Subcutaneous adipose tissue (tissue), 4 donors: Measurements from ENCODE around the gene NPW. TPM values are rescaled to one million over a fixed set of nuclear protein-coding genes. Genes with fewer than 3 reads are reported as not detected.

ENCODE experiments used
- CTCF ChIP-seq: fragments of 450-650 bp; IDR thresholded peaks from one replicate; pipeline ENCODE4 v1.5.1; 2016; ENCODE audit warnings: low read depth, mild to moderate bottlenecking, control low read depth, antibody characterized with exemption, moderate library complexity
- total RNA-seq, 4 donors: library from RNA; depleted of rRNA; stranded (reverse); fragments of >200 nt; gene quantifications; one replicate each; pipeline ENCODE4 v1.1.0, GENCODE V29; 2016

NPW gene
- total RNA-seq, 4 donors from 2014 or later: not detected

GRCh38 chr16:2038382-2039231 is 19.0 kb downstream of the NPW start:
- no peak for TF ChIP-seq CTCF

- no peak for TF ChIP-seq CTCF
Measured at GRCh38 chr16:2039274-2040031, 19.9 kb downstream of the NPW start.

GRCh38 chr16:2040041-2040786 is 20.6 kb downstream of the NPW start:
- TF ChIP-seq CTCF: no peak

- TF ChIP-seq CTCF: no peak
Measured at GRCh38 chr16:2040787-2041522, 21.4 kb downstream of the NPW start.

GRCh38 chr16:2042171-2042985 is 22.8 kb downstream of the NPW start:
- TF ChIP-seq CTCF: no peak

GRCh38 chr16:2042986-2043666 is 23.5 kb downstream of the NPW start:
- no peak for TF ChIP-seq CTCF
